Choroid plexus epithelial cell (primary cell): ENCODE data around the gene PGM3.
"Not testable (repeated sequence)": the region's sequence is repeated elsewhere in the genome, so short reads cannot be mapped to it uniquely, and the experiment has no call there.

Experiments
- DNase-seq: peaks from one replicate; pipeline ENCODE4 v3.0.0-alpha.2; 2010; ENCODE audit warnings: low read depth
- H3K4me3 ChIP-seq: 2 replicates; pipeline ENCODE4 v1.5.1; 2011; ENCODE audit warnings: low read depth, mild to moderate bottlenecking, control low read depth, low read length, moderate library complexity
- TF ChIP-seq, protein P1 (sequence below): conservative IDR thresholded peaks from 2 replicates; pipeline ENCODE4 v1.5.1; 2011; ENCODE audit warnings: low read depth, mild to moderate bottlenecking, control low read depth, inconsistent platforms, low read length, moderate library complexity

PGM3 gene

DNA sequence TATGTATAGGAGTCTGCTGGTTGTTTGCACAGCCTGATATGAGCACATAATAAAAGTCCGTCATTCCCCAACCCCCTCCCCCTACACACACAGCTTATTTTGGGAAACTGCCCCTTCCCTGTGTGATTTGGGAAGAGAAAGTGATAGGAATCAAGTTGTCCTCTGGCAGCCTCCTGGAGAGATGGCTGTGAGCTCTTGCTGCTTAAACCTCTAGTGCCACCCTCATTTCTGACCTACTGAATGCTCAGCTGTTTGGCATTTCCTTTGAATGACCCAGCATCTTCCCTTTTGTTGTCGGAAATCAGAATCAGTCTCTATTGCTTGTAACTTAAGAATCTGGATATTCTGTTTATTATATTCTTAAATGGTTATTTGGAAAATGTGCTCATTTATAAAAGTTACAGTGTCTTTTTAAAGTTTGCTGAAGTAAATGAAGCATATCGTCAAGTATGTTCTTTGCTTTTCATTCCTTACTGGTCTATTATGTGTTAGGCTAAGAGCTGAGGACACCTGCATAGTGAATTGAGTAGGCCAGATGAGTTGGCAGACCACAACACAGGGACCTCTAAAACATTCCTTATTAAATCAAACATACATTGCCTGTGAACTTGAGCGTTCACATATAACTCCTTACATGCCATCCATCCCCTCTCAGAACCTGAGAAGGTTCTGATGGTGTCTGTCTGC, 5.6 kb upstream of the PGM3 start:
- H3K4me3 ChIP-seq, result no peak overlapping the region
- TF ChIP-seq, protein P1, sequence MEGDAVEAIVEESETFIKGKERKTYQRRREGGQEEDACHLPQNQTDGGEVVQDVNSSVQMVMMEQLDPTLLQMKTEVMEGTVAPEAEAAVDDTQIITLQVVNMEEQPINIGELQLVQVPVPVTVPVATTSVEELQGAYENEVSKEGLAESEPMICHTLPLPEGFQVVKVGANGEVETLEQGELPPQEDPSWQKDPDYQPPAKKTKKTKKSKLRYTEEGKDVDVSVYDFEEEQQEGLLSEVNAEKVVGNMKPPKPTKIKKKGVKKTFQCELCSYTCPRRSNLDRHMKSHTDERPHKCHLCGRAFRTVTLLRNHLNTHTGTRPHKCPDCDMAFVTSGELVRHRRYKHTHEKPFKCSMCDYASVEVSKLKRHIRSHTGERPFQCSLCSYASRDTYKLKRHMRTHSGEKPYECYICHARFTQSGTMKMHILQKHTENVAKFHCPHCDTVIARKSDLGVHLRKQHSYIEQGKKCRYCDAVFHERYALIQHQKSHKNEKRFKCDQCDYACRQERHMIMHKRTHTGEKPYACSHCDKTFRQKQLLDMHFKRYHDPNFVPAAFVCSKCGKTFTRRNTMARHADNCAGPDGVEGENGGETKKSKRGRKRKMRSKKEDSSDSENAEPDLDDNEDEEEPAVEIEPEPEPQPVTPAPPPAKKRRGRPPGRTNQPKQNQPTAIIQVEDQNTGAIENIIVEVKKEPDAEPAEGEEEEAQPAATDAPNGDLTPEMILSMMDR, result no peak
- peak; percentile 66 for DNase-seq

DNA sequence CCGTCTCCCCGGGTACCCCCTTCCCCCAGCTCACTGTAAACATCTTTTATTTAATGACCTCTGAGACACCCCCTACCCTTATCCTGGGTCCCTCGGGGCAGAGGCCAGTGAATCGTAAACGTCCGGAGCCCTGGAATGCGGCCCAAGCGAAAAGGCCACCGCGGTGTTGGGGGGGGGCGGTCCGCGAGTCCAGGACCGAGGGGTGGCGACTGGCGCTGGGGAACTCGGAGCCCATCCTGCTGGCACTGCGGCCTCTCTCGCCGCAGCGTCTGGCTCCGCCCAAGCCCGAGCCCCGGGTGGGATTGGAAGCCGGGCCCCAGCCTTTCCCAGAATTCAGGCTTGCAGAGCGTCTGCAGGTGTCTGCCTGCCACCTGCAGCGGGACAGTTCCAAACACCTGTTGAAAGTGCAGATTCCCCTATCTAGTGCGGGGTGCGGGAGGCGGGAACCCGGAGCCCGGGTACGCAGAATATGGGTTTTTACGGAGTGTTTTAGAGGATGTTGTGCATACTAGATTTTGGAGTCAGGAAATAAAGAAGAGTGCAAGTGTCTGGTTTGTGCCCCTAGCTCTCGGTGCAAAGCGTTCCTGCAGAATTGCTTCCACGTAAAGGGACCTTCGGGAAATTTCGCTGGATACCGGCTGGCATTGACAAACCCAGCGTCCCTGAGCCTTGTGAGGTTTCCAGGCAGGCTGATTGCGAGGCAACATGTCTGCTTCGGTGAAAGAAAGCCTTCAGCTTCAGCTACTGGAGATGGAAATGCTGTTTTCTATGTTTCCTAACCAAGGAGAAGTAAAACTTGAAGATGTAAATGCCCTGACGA, 892 bp upstream of the PGM3 start:
- H3K4me3 ChIP-seq, result peak overlapping the region; percentile 90
- DNase-seq, result no peak
- TF ChIP-seq, protein P1, result no peak

DNA sequence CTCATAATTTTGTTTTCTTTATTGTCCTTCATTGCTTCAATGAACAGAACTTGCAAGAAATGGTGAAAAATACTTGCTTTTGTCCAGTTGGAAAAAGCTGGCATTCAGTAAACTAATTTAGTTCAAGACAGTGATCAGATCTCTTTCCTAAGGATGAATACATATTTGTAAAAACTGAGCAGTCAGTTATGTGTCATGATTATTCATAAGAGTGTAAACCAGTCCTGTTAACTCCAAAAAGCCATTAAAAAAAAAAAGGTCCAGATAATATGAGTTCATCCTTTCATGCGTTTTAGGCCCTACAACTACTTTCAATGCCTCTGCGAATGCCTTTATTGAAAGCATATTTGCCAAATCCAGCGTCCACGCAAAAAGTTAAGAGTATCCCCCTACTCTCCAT, 609 bp downstream of the PGM3 start:
- TF ChIP-seq, protein P1, result no peak
- H3K4me3 ChIP-seq, result peak overlapping the region; percentile 90
- peak; percentile 23 for DNase-seq

DNA sequence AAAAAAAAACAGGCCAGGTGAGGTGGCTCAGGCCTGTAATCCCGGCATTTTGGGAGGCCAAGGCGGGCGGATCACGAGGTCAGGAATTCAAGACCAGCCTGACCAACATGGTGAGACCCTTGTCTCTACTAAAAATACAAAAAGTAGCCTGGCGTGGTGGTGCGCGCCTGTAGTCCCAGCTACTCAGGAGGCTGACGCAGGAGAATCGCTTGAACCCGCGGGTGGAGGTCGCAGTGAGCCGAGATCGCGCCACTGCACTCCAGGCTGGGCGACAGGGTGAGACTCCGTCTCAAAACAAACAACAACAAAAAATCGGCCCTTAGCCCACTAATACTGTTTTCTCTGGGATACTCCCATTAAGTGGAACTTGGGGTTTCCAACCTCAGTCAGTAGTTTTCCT, 1.1 kb downstream of the PGM3 start:
- H3K4me3 ChIP-seq, result peak overlapping the region; percentile 90
- DNase-seq, result not testable (repeated sequence)

DNA sequence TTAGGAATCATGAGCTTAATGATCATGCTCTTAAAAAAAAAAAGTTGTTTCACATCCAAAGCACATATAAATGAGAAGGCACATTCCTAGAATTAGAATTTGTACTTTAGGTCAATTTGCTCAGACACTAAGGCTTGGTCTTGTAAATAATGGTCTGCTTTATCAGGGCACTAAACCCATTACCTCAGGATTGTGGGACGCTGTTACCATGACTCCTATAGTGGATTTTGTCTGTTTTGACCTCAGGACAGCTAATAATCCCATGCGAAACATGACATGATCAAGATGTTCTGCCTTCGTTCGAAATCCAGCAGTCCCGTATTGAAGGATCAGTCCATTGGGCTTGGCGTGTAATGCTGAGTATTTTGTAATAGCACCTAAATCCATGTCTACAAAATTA, 2.4 kb downstream of the PGM3 start:
- no peak for DNase-seq
- TF ChIP-seq, protein P1, result no peak
- no peak overlapping the region for H3K4me3 ChIP-seq

DNA sequence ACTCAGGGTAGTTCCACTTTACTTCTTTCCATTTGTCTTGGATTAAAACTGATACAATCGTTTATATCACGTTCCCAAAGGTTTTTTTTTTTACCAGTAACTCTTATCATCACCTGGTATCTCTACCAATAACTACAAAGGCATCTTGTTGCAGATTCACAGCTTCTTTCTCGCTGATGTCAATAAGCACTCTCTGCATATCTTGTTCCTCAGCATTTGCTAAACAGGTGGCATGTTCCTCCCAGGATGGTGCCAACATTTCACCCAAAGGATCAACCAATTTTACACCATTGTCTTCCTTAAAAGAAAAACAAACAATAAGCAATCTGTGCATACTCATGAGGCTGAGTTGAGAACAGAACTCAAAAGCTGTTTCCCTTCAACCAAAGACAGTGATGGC, 4.6 kb downstream of the PGM3 start:
- no peak for DNase-seq
- no peak overlapping the region for H3K4me3 ChIP-seq
- TF ChIP-seq, protein P1, result no peak

DNA sequence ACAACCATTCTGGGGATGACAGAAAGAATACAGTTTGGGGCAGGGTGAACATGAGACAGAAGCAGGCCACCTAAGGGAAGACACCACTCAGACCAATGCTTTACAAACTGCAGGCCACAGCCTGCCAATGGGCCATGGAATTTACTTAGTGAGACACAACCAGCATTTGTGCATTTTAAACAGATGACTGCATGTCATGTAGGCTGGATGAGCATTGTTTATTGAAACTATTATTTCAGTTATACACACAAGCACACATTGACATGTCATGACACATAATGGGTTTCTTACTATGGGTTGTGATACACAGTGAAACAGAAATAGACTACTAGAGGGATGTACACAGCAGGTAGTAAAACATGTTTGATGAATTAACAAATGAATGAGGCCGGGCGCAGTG, 8.0 kb downstream of the PGM3 start:
- no peak overlapping the region for H3K4me3 ChIP-seq
- no peak for DNase-seq
- TF ChIP-seq, protein P1, result no peak
